ENCODE data around the gene HENMT1. TPM values are rescaled to one million over a fixed set of nuclear protein-coding genes. Genes with fewer than 3 reads are reported as not detected.

Gene HENMT1
- total and polyA plus RNA-seq, 3 donors from 2014 or later, result 70.9 to 126 (median 72.0) TPM

- peaks cover 2% of the 10 kb centered on the region for H3K4me1 ChIP-seq
- DNase-seq, result no peak
- 97% methylated on average over 2 of the region's 2 CpGs for WGBS, 2 donors
- no peak for TF ChIP-seq POLR2A (IDR thresholded peaks at IDR 0.05)
- TF ChIP-seq, protein P1, sequence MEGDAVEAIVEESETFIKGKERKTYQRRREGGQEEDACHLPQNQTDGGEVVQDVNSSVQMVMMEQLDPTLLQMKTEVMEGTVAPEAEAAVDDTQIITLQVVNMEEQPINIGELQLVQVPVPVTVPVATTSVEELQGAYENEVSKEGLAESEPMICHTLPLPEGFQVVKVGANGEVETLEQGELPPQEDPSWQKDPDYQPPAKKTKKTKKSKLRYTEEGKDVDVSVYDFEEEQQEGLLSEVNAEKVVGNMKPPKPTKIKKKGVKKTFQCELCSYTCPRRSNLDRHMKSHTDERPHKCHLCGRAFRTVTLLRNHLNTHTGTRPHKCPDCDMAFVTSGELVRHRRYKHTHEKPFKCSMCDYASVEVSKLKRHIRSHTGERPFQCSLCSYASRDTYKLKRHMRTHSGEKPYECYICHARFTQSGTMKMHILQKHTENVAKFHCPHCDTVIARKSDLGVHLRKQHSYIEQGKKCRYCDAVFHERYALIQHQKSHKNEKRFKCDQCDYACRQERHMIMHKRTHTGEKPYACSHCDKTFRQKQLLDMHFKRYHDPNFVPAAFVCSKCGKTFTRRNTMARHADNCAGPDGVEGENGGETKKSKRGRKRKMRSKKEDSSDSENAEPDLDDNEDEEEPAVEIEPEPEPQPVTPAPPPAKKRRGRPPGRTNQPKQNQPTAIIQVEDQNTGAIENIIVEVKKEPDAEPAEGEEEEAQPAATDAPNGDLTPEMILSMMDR (IDR thresholded peaks at IDR 0.05), result no peak
- intact Hi-C loops (cut with DNase I; ENCODE audit: low total_unique reads), result no loop called here
- H3K27ac ChIP-seq, result no peak overlapping the region
- H3K27me3 ChIP-seq, result no peaks in the 10 kb centered on the region
- H3K36me3 ChIP-seq (ENCODE audit: low read depth, missing control alignments), result no peaks in the 10 kb centered on the region
- H3K9me3 ChIP-seq, result no peaks in the 10 kb centered on the region
- H3K4me3 ChIP-seq, result no peak overlapping the region
These were observed 43.2 kb downstream of the HENMT1 start for GRCh38 chr1:108617724-108618056.

DNA sequence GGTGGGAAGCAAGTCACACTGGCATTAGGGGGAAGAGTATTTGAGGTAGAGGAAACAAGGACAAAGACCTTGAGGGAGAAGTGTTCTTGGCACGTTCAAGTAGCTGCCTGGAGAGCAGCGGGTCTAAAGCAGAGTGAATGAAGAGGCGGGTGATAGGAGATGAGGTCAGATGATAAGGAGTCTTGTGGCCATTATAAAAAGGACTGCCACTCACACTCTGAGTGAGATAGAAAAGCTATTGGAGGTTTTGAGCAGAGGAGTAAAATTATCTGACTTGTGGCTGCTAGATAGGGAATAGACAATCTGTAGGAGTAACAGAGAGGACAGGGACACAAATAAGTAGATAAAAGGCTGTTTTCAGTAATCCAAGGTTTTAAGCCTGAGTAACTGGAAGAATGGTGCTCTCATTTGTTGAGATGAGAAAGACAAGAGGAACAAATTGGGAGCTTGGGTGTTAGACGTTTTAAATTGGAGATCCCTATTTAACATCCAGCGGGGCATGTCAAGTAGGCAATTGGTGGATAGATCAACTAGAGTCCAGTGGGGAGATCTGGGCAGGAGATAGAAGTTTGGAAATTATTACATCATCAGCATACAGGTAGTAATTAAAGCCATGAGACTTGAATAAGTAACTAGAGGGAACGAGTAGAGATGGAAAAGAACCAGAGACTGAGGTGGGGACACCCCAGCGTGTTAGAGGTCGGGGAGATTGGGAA, 43.7 kb downstream of the HENMT1 start:
- no peaks in the 10 kb centered on the region for H3K9me3 ChIP-seq
- intact Hi-C loops (cut with DNase I; ENCODE audit: low total_unique reads), result no loop called here
- 79 to 86% methylated on average over 8 of the region's 8 CpGs for WGBS, 2 donors
- TF ChIP-seq, protein P1 (IDR thresholded peaks at IDR 0.05), result no peak
- TF ChIP-seq POLR2A (IDR thresholded peaks at IDR 0.05), result no peak
- peaks cover 2% of the 10 kb centered on the region for H3K4me1 ChIP-seq
- no peak overlapping the region for H3K4me3 ChIP-seq
- no peaks in the 10 kb centered on the region for H3K27me3 ChIP-seq
- DNase-seq, result no peak
- no peaks in the 10 kb centered on the region for H3K36me3 ChIP-seq (ENCODE audit: low read depth, missing control alignments)
- no peak overlapping the region for H3K27ac ChIP-seq

GRCh38 chr1:108615544-108615943, 45.3 kb downstream of the HENMT1 start:
- intact Hi-C loops (cut with DNase I; ENCODE audit: low total_unique reads), result no loop called here
- 49 to 59% methylated on average over 2 of the region's 2 CpGs for WGBS, 2 donors
- no peak for TF ChIP-seq POLR2A (IDR thresholded peaks at IDR 0.05)
- TF ChIP-seq, protein P1 (IDR thresholded peaks at IDR 0.05), result no peak

GRCh38 chr1:108612496-108612895, 48.4 kb downstream of the HENMT1 start:
- H3K9me3 ChIP-seq, result no peaks in the 10 kb centered on the region
- H3K36me3 ChIP-seq (ENCODE audit: low read depth, missing control alignments), result no peaks in the 10 kb centered on the region
- peaks cover 13% of the 10 kb centered on the region for H3K4me1 ChIP-seq
- TF ChIP-seq, protein P1 (IDR thresholded peaks at IDR 0.05), result no peak
- TF ChIP-seq POLR2A (IDR thresholded peaks at IDR 0.05), result no peak
- intact Hi-C loops (cut with DNase I; ENCODE audit: low total_unique reads), result no loop called here
- H3K4me3 ChIP-seq, result no peak overlapping the region
- H3K27ac ChIP-seq, result no peak overlapping the region
- DNase-seq, result no peak
- H3K27me3 ChIP-seq, result no peaks in the 10 kb centered on the region
- 87 to 93% methylated on average over 5 of the region's 5 CpGs for WGBS, 2 donors

More at GRCh38 chr1:108615544-108615943, 45.3 kb downstream of the HENMT1 start:
- Histone ChIP-seq H3K4me3 (no peak overlapping the region), H3K27ac (no peak overlapping the region), H3K36me3 (ENCODE audit: low read depth, missing control alignments) (no peaks in the 10 kb centered on the region), H3K27me3 (no peaks in the 10 kb centered on the region), H3K4me1 (peaks cover 3% of the 10 kb centered on the region), H3K9me3 (no peaks in the 10 kb centered on the region)
- no peak for DNase-seq

DNA sequence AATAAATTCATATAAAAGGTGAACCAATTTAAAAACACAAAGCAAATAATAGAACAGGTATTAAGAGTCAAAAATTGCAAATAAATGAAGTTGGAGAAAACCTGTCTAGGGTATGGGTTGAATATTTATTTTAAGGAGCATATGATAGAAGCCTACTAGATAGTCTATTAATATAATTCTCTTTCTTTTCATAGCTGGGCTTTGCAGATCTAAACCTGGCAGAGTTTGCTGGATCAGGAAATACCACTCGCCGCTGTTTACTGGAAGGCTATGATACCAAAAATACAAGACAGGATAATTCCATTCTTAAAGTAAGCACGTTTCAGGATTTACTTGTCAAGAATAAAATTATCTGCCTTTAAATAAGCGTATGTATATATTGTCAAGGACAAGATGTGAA, 48.9 kb downstream of the HENMT1 start:
- intact Hi-C loops (cut with DNase I; ENCODE audit: low total_unique reads), result no loop called here

More for the DNA sequence above, 48.9 kb downstream of the HENMT1 start:
- no peaks in the 10 kb centered on the region for H3K9me3 ChIP-seq
- TF ChIP-seq POLR2A (IDR thresholded peaks at IDR 0.05), result no peak
- TF ChIP-seq, protein P1 (IDR thresholded peaks at IDR 0.05), result no peak
- H3K4me1 ChIP-seq, result peaks cover 11% of the 10 kb centered on the region
- DNase-seq, result no peak
- H3K27ac ChIP-seq, result no peak overlapping the region
- no peak overlapping the region for H3K4me3 ChIP-seq
- H3K27me3 ChIP-seq, result no peaks in the 10 kb centered on the region
- no peaks in the 10 kb centered on the region for H3K36me3 ChIP-seq (ENCODE audit: low read depth, missing control alignments)
- 69 to 74% methylated on average over 4 of the region's 4 CpGs for WGBS, 2 donors

All from testis (tissue), 3 donors.